ENCODE data around the gene TRAK2. TPM values are rescaled to one million over a fixed set of nuclear protein-coding genes. Genes with fewer than 3 reads are reported as not detected.

TRAK2 gene, protein sequence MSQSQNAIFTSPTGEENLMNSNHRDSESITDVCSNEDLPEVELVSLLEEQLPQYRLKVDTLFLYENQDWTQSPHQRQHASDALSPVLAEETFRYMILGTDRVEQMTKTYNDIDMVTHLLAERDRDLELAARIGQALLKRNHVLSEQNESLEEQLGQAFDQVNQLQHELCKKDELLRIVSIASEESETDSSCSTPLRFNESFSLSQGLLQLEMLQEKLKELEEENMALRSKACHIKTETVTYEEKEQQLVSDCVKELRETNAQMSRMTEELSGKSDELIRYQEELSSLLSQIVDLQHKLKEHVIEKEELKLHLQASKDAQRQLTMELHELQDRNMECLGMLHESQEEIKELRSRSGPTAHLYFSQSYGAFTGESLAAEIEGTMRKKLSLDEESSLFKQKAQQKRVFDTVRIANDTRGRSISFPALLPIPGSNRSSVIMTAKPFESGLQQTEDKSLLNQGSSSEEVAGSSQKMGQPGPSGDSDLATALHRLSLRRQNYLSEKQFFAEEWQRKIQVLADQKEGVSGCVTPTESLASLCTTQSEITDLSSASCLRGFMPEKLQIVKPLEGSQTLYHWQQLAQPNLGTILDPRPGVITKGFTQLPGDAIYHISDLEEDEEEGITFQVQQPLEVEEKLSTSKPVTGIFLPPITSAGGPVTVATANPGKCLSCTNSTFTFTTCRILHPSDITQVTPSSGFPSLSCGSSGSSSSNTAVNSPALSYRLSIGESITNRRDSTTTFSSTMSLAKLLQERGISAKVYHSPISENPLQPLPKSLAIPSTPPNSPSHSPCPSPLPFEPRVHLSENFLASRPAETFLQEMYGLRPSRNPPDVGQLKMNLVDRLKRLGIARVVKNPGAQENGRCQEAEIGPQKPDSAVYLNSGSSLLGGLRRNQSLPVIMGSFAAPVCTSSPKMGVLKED
- total RNA-seq, result 10 to 100 TPM; 17.0 to 33.6 (median 20.4) TPM
- 1 to 10 TPM; 8.9 to 9.7 TPM for polyA plus RNA-seq

DNA sequence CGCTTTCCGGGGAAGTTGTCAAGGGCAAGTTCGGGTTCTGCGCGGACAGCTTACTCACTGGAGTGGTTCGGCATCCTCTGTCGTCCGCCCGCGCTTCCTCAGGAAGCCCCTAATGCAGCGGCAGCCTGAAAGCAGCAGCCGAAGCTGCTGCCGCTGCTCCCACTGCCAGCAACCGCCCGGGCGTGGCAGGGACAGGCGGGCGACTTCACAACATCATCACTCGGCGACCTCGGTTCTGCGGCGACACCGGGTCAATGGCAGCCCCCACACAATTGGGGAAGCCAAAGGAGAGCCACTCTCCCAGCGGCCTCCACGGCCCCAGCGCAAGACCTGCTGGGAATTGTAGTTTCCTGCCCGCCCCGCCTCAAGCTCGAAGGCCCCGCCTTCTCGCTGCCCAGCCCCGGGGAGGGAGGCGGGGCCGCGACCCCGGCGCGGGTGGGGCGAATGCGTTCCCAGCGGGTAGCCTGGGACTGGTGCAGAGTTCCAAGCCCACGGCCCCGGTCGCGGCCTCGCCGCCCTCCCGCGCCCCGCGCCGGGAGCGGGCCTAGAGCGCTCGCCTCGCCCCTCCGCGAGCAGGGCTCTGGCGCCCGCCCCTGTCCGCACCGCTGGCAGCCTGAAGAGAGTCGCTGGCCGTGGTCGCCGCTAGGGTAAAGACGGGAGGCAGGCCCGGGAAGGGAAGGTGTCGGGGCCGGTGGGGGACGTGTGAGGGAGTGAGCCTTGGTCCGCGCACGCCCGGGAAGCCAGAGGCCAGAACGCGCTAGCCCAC, at the start of gene TRAK2, which contains the start of gene STRADB:
Gene TRAK2 (minus strand): TSS at position 167 of the 766 bp plus-strand sequence. CDS start 30,951 bp downstream, outside the sequence.
Gene STRADB (plus strand): TSS at position 449 of the 766 bp plus-strand sequence. CDS start 3,101 bp downstream, outside the sequence.
- ATAC-seq, result peak; percentile 95 to 98 (median 97)
- H3K36me3 ChIP-seq, result no peaks in the 10 kb centered on the region
- H3K9me3 ChIP-seq, result no peaks in the 10 kb centered on the region
- FAIRE-seq, result no peak
- TF ChIP-seq, protein P1, sequence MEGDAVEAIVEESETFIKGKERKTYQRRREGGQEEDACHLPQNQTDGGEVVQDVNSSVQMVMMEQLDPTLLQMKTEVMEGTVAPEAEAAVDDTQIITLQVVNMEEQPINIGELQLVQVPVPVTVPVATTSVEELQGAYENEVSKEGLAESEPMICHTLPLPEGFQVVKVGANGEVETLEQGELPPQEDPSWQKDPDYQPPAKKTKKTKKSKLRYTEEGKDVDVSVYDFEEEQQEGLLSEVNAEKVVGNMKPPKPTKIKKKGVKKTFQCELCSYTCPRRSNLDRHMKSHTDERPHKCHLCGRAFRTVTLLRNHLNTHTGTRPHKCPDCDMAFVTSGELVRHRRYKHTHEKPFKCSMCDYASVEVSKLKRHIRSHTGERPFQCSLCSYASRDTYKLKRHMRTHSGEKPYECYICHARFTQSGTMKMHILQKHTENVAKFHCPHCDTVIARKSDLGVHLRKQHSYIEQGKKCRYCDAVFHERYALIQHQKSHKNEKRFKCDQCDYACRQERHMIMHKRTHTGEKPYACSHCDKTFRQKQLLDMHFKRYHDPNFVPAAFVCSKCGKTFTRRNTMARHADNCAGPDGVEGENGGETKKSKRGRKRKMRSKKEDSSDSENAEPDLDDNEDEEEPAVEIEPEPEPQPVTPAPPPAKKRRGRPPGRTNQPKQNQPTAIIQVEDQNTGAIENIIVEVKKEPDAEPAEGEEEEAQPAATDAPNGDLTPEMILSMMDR (IDR thresholded peaks at IDR 0.05), result peak in 2 of 4 donors; percentile 10 to 21
- intact Hi-C loops (cut with DNase I), result loop anchor here in 1 of 3 donors (10.0 kb wide), 1 partner anchor 47 kb away; no protein-coding TSS in a partner anchor
- H3K27me3 ChIP-seq, result no peaks in the 10 kb centered on the region
- peaks cover 10 to 17% (median 14%) of the 10 kb centered on the region in 3 donors for H3K4me1 ChIP-seq
- WGBS, 2 donors, result 1% methylated on average over 42 to 78 of the region's 78 CpGs
- DNase-seq, result peak; percentile 91 to 97 (median 94)
- peak within 1 kb of the TSS; percentile 68 to 94 (median 86) for H3K27ac ChIP-seq
- H3K4me3 ChIP-seq, result peak within 1 kb of the TSS; percentile 74 to 83 (median 80)

DNA sequence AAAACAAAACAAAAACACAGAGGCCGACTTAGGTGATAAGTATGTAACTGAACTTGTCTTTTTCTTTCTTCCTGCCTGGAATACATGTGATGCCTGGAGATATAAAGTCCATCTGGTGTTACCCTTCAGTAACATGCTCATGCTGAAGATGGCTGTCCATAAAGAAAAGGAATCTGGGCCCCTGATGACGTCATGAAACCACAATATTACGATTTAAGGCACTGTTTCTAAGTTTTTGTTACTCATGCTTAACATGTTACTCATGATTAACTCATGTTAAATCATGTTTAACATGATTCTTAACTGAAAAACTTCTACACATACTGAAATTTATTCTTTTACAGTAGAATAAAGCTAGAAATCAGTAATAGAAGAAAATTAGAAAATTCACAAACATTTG, 49.3 kb upstream of the TRAK2 start:
- WGBS, 2 donors, result 52 to 54% methylated on average over 3 of the region's 3 CpGs
- intact Hi-C loops (cut with DNase I), result no loop called here
- Histone ChIP-seq H3K27ac (no peak overlapping the region), H3K9me3 (peaks cover 0 to 7% (median 0%) of the 10 kb centered on the region in 4 donors), H3K4me1 (no peaks in the 10 kb centered on the region), H3K27me3 (no peaks in the 10 kb centered on the region), H3K4me3 (no peak overlapping the region), H3K36me3 (no peaks in the 10 kb centered on the region)
- no peak for DNase-seq
- ATAC-seq, result no peak
- FAIRE-seq, result no peak
- TF ChIP-seq, protein P1 (IDR thresholded peaks at IDR 0.05), result no peak

DNA sequence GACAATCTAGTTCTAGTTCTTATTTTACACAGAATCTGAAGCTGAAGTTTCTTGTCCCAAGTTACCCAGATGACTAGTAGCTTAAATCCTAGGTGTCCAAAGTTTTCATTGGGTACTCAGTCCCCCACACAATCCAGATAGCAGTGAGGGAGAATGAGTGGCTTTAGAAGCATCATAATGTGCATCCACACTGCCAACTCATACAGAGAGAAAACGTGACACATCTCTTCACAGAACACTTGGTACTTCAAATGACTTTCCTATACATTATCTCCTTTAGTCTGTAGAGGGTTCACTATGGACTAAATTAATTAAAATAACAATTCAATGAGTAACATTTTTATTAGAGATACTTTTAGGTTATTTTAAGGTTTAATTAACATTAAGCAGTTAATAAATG, 45.5 kb upstream of the TRAK2 start:
- TF ChIP-seq, protein P1 (IDR thresholded peaks at IDR 0.05), result no peak

DNA sequence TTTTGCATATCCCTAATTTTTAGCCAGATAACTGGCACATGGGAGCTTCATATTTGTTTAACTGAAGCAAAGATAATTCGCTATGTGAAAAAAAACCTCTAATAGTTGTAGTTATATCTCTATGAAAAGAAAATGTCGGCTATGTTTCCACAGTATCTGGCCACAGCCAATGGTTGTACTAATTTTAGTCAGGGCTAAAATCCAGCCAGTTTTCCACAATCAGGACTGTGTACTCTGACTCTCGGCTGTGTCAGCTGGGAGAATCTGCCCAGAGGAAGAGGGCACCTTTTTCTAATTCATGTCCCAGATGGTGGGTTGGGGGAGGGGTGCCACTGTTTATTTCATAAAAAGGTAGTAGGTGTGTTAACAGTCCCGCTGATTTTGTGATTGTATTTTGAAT, 39.0 kb upstream of the TRAK2 start:
- no peak for FAIRE-seq
- Histone ChIP-seq H3K27me3 (no peaks in the 10 kb centered on the region), H3K27ac (no peak overlapping the region), H3K36me3 (no peaks in the 10 kb centered on the region), H3K4me1 (no peaks in the 10 kb centered on the region), H3K9me3 (no peaks in the 10 kb centered on the region), H3K4me3 (no peak overlapping the region)
- no peak for DNase-seq
- no peak for ATAC-seq
- WGBS, 2 donors, result 80 to 90% methylated on average over 4 of the region's 4 CpGs
- TF ChIP-seq, protein P1 (IDR thresholded peaks at IDR 0.05), result no peak
- intact Hi-C loops (cut with DNase I), result no loop called here

More for the DNA sequence above, 45.5 kb upstream of the TRAK2 start:
- Histone ChIP-seq H3K36me3 (no peaks in the 10 kb centered on the region), H3K27me3 (no peaks in the 10 kb centered on the region), H3K4me1 (no peaks in the 10 kb centered on the region), H3K4me3 (no peak overlapping the region), H3K27ac (no peak overlapping the region), H3K9me3 (no peaks in the 10 kb centered on the region)
- WGBS, 2 donors, result 51 to 69% methylated on average over 1 of the region's 1 CpG
- DNase-seq, result no peak
- intact Hi-C loops (cut with DNase I), result no loop called here
- no peak for ATAC-seq
- FAIRE-seq, result no peak
